MCF 10A (cell line): ENCODE data around the gene EMILIN1. TPM values are rescaled to one million over a fixed set of nuclear protein-coding genes. Genes with fewer than 3 reads are reported as not detected.

ENCODE experiments used
- BruUV-seq: library from RNA; stranded (reverse); fragments of 400-500 nt; replicated peaks from 2 replicates; lab custom pipeline; 2021; lab: Mats Ljungman, UMichigan
- CTCF ChIA-PET: fragments of 300-600 bp; sonication (Branson Sonifier 250); formaldehyde crosslinking; extraction: SDS; loops from one replicate; lab custom pipeline; 2021; ENCODE audit warnings: antibody characterized with exemption, inconsistent platforms; lab: Yijun Ruan, JAX
- POLR2A ChIA-PET: fragments of 300-600, 350-650 bp; sonication (Branson Sonifier 250); formaldehyde crosslinking; extraction: SDS; loops from one replicate; lab custom pipeline; 2020; ENCODE audit warnings: antibody characterized with exemption, inconsistent platforms; lab: Yijun Ruan, JAX
- DNase-seq: peaks from one replicate; pipeline ENCODE4 v3.0.0-alpha.2; 2018; ENCODE audit not compliant: unreplicated experiment
- H3K27ac Mint-ChIP-seq: one replicate; pipeline ENCODE4 v1.8.0; 2022; ENCODE audit warnings: mild to moderate bottlenecking, low read depth, mixed read lengths; ENCODE audit not compliant: unreplicated experiment
- H3K27me3 Mint-ChIP-seq: one replicate; pipeline ENCODE4 v1.8.0; 2022; ENCODE audit warnings: mixed read lengths; ENCODE audit not compliant: insufficient read depth, unreplicated experiment
- H3K36me3 Mint-ChIP-seq: one replicate; pipeline ENCODE4 v1.8.0; 2022; ENCODE audit warnings: mild to moderate bottlenecking, moderate library complexity, mixed read lengths; ENCODE audit not compliant: insufficient read depth, unreplicated experiment
- H3K4me1 Mint-ChIP-seq: one replicate; pipeline ENCODE4 v1.8.0; 2022; ENCODE audit warnings: mixed read lengths; ENCODE audit not compliant: insufficient read depth, unreplicated experiment
- H3K4me3 Mint-ChIP-seq: one replicate; pipeline ENCODE4 v1.8.0; 2022; ENCODE audit warnings: mild to moderate bottlenecking, moderate library complexity, mixed read lengths; ENCODE audit not compliant: unreplicated experiment
- H3K9me3 Mint-ChIP-seq: one replicate; pipeline ENCODE4 v1.8.0; 2022; ENCODE audit warnings: mixed read lengths; ENCODE audit not compliant: unreplicated experiment
- intact Hi-C: fragments of 100-400 bp; cut with micrococcal nuclease; formaldehyde crosslinking; loops from 2 replicates; pipeline ENCODE4 v1.14.1; 2022
- total RNA-seq: library from RNA; stranded (reverse); gene quantifications from 2 replicates; pipeline ENCODE4 v1.2.3, GENCODE V29; 2022
- TF ChIP-seq, protein P1 (sequence below): fragments of 200-600 bp; IDR thresholded peaks from one replicate; pipeline ENCODE4 v1.8.0; 2022; ENCODE audit warnings: antibody characterized with exemption, mild to moderate bottlenecking; ENCODE audit not compliant: unreplicated experiment

Gene EMILIN1
- total RNA-seq, 1 experiment from 2014 or later, result 0.21 TPM

DNA sequence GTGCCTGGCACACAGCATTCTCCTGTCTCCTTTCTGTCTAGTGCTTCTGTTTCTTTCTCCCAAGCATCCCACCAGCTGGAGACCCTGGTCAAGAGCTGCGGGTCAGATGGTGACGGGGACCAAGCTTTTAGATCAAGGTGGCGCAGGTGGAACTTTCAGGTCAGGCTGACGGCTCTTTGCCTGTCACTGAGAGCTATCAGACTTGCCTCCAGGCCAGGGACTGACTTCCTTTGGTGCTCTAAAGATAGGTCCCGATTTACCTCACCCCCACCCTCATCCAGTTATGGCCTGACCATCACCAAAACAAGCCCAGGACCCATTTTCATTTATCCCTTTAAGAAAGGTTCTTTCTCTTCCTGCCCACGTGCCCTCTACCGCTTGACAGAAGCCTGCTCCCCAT lies 1.2 kb upstream of the EMILIN1 start:
- CTCF ChIA-PET, result interaction anchor here (0.6 to 1.7 kb wide), 2 partner anchors 60 to 293 kb away, joined by 3 read pairs; partner anchors contain the start of genes EIF2B4 and SNX17
- H3K9me3 Mint-ChIP-seq, result no peaks in the 10 kb centered on the region
- intact Hi-C loops, result no loop called here
- peaks cover 28% of the 10 kb centered on the region for H3K27me3 Mint-ChIP-seq
- POLR2A ChIA-PET, result interaction anchor here (0.9 to 1.2 kb wide), 2 partner anchors 24 to 27 kb away, joined by 3 to 4 read pairs; no protein-coding TSS in a partner anchor
- peaks cover 18% of the 10 kb centered on the region for H3K4me1 Mint-ChIP-seq
- H3K4me3 Mint-ChIP-seq, result no peak overlapping the region
- no peaks in the 10 kb centered on the region for H3K36me3 Mint-ChIP-seq
- TF ChIP-seq, protein P1, sequence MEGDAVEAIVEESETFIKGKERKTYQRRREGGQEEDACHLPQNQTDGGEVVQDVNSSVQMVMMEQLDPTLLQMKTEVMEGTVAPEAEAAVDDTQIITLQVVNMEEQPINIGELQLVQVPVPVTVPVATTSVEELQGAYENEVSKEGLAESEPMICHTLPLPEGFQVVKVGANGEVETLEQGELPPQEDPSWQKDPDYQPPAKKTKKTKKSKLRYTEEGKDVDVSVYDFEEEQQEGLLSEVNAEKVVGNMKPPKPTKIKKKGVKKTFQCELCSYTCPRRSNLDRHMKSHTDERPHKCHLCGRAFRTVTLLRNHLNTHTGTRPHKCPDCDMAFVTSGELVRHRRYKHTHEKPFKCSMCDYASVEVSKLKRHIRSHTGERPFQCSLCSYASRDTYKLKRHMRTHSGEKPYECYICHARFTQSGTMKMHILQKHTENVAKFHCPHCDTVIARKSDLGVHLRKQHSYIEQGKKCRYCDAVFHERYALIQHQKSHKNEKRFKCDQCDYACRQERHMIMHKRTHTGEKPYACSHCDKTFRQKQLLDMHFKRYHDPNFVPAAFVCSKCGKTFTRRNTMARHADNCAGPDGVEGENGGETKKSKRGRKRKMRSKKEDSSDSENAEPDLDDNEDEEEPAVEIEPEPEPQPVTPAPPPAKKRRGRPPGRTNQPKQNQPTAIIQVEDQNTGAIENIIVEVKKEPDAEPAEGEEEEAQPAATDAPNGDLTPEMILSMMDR, result no peak
- BruUV-seq, result no TSS peak
- no peak overlapping the region for H3K27ac Mint-ChIP-seq
- DNase-seq, result no peak

DNA sequence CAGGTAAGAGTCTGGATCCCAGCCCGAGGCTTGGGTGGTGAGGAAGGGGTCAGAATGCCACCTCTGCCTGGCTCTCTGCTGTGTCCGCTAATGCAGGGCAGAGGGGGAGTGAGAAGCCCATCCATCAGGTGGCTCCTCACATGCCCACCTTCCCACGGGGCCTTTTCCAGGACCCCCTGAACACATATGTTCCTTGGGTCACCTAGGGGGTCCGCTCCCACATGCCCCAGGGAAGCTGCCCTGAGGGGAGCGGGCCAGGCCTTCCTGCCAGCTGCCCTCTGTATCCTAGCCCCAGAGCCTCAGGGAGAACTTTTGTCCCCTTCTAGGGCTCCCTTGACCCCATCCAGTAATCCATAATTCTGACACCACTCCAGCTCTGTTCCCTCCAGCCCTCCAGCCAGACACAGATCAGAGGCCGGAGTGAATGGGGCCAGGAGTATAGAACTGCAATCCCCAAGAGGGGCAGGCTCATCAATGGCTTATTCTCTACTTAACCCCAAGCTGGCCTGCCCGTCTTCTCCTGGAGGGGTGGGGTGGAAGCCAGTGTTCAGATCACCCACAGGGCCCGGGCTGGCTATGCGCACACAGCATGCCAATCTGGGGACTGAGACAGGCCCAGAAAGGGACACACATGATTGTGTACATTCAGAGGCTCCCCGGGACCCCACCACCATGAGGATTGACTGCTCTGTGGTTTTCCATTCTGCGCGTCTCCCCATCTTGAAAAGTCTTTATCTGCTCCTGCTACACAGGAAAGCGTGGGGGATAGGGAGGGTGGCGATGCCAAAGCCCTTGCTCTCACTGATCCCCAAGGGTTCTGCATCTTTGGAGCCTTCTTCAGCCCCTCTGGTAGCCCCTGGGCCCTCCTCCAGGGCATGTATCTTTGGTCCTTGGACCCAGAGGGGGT lies 1.1 kb downstream of the EMILIN1 start:
- Mint-ChIP-seq H3K9me3 (no peaks in the 10 kb centered on the region), H3K4me1 (peaks cover 18% of the 10 kb centered on the region), H3K4me3 (no peak overlapping the region), H3K36me3 (no peaks in the 10 kb centered on the region), H3K27ac (no peak overlapping the region), H3K27me3 (peaks cover 28% of the 10 kb centered on the region)
- BruUV-seq, result no TSS peak
- TF ChIP-seq, protein P1, result no peak
- intact Hi-C loops, result no loop called here
- no peak for DNase-seq
- ChIA-PET CTCF (interaction anchor here (0.6 to 1.3 kb wide), 4 partner anchors 12 to 200 kb away, joined by 3 to 10 read pairs (median 3); no protein-coding TSS in a partner anchor), POLR2A (interaction anchor here (1.1 to 3.0 kb wide), 2 partner anchors 8 to 28 kb away, joined by 4 to 18 read pairs; partner anchors contain the start of genes AGBL5 and OST4)

DNA sequence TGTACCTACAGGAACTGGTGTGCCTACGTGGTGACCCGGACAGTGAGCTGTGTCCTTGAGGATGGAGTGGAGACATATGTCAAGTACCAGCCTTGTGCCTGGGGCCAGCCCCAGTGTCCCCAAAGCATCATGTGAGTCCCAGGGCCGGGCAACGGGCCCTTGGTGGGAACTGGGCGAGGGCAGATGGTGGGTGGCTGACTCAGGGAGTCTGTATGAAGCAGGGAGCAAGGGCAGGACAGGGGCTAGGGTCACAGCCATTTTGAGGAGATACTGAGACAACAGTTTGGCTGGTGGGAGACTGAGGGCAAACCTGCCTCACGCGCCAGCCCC lies 1.7 kb downstream of the EMILIN1 start:
- TF ChIP-seq, protein P1, result no peak
- no peak overlapping the region for H3K4me3 Mint-ChIP-seq

DNA sequence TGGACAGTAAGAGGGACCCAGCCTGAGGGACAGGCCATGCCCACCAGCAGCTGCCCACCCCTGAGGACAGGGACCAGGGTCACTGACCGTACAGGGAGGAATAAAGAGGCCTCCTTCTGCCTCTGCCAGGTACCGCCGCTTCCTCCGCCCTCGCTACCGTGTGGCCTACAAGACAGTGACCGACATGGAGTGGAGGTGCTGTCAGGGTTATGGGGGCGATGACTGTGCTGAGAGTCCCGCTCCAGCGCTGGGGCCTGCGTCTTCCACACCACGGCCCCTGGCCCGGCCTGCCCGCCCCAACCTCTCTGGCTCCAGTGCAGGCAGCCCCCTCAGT lies 2.2 kb downstream of the EMILIN1 start:
- intact Hi-C loops, result no loop called here
- TF ChIP-seq, protein P1, result no peak
- no TSS peak for BruUV-seq
- peaks cover 28% of the 10 kb centered on the region for H3K27me3 Mint-ChIP-seq
- no peak overlapping the region for H3K27ac Mint-ChIP-seq
- POLR2A ChIA-PET, result interaction anchor here (0.7 to 3.0 kb wide), 3 partner anchors 9 to 133 kb away, joined by 4 to 18 read pairs (median 4); partner anchors contain the start of gene OST4
- H3K9me3 Mint-ChIP-seq, result no peaks in the 10 kb centered on the region
- H3K4me3 Mint-ChIP-seq, result no peak overlapping the region
- H3K36me3 Mint-ChIP-seq, result no peaks in the 10 kb centered on the region
- peaks cover 18% of the 10 kb centered on the region for H3K4me1 Mint-ChIP-seq
- CTCF ChIA-PET, result interaction anchor here (0.6 to 2.1 kb wide), 6 partner anchors 13 to 1973 kb away, joined by 3 to 10 read pairs (median 4); no protein-coding TSS in a partner anchor
- no peak for DNase-seq

More for the DNA sequence above, 1.7 kb downstream of the EMILIN1 start:
- ChIA-PET POLR2A (interaction anchor here (1.0 to 3.0 kb wide), 2 partner anchors 9 to 133 kb away, joined by 4 to 18 read pairs; partner anchors contain the start of gene OST4), CTCF (interaction anchor here (1.3 kb wide), 1 partner anchor 12 kb away, joined by 10 read pairs; no protein-coding TSS in a partner anchor)
- Mint-ChIP-seq H3K27ac (no peak overlapping the region), H3K27me3 (peaks cover 28% of the 10 kb centered on the region), H3K9me3 (no peaks in the 10 kb centered on the region), H3K4me1 (peaks cover 18% of the 10 kb centered on the region), H3K36me3 (no peaks in the 10 kb centered on the region)
- intact Hi-C loops, result no loop called here
- no peak for DNase-seq
- BruUV-seq, result no TSS peak
